BLaER1 (cell line): ENCODE measurements around the gene ZSCAN20.

Experiments
- H3K27ac ChIP-seq: shearing (Covaris generic); formaldehyde crosslinking; 2 replicates; pipeline ENCODE4 v1.8.1; 2022
- H3K27me3 ChIP-seq: shearing (Covaris generic); formaldehyde crosslinking; 2 replicates; pipeline ENCODE4 v1.8.1; 2022
- H3K36me3 ChIP-seq: shearing (Covaris generic); formaldehyde crosslinking; 2 replicates; pipeline ENCODE4 v1.8.1; 2022
- H3K4me1 ChIP-seq: shearing (Covaris generic); formaldehyde crosslinking; 2 replicates; pipeline ENCODE4 v1.8.1; 2022
- H3K4me2 ChIP-seq: shearing (Covaris generic); formaldehyde crosslinking; 2 replicates; pipeline ENCODE4 v1.8.1; 2022
- H3K4me3 ChIP-seq: shearing (Covaris generic); formaldehyde crosslinking; 2 replicates; pipeline ENCODE4 v1.8.1; 2022
- H3K9ac ChIP-seq: shearing (Covaris generic); formaldehyde crosslinking; 2 replicates; pipeline ENCODE4 v1.8.1; 2022
- H3K9me3 ChIP-seq: shearing (Covaris generic); formaldehyde crosslinking; 2 replicates; pipeline ENCODE4 v1.8.1; 2022
- H4K20me1 ChIP-seq: shearing (Covaris generic); formaldehyde crosslinking; 2 replicates; pipeline ENCODE4 v1.8.1; 2022
- Cebpa-rat ChIP-seq: shearing (Covaris generic); IDR thresholded peaks from 2 replicates; pipeline ENCODE4 v1.8.1; 2022

ZSCAN20 gene

GRCh38 chr1:33472269-33472980, at the start of gene ZSCAN20:
ZSCAN20 (plus strand) TSS chr1:33472645; CDS start chr1:33479289, 6,644 bp downstream.
- no peaks in the 10 kb centered on the region for H4K20me1 ChIP-seq
- H3K36me3 ChIP-seq, result no peaks in the 10 kb centered on the region
- H3K4me2 ChIP-seq, result peak within 1 kb of the TSS; percentile 79
- peak within 1 kb of the TSS; percentile 71 for H3K4me3 ChIP-seq
- TF ChIP-seq Cebpa-rat, result no peak
- peak within 1 kb of the TSS; percentile 72 for H3K27ac ChIP-seq
- H3K9ac ChIP-seq, result peak within 1 kb of the TSS; percentile 74
- no peaks in the 10 kb centered on the region for H3K27me3 ChIP-seq
- no peaks in the 10 kb centered on the region for H3K9me3 ChIP-seq
- H3K4me1 ChIP-seq, result peaks cover 57% of the 10 kb centered on the region

GRCh38 chr1:33424205-33424604, 48.2 kb upstream of the ZSCAN20 start:
- Histone ChIP-seq H3K4me1 (peaks cover 21% of the 10 kb centered on the region), H4K20me1 (peaks cover 7% of the 10 kb centered on the region; the same call in 1 of the 2 replicates), H3K9me3 (no peaks in the 10 kb centered on the region), H3K27me3 (peaks cover 8% of the 10 kb centered on the region), H3K9ac (no peak overlapping the region), H3K36me3 (no peaks in the 10 kb centered on the region), H3K4me2 (no peak overlapping the region), H3K4me3 (no peak overlapping the region), H3K27ac (no peak overlapping the region)
- TF ChIP-seq Cebpa-rat, result no peak

- Histone ChIP-seq H3K9ac (no peak overlapping the region), H3K4me1 (peaks cover 25% of the 10 kb centered on the region), H3K36me3 (no peaks in the 10 kb centered on the region), H3K4me3 (no peak overlapping the region), H3K9me3 (no peaks in the 10 kb centered on the region), H3K27ac (no peak overlapping the region), H3K4me2 (no peak overlapping the region), H4K20me1 (peaks cover 11% of the 10 kb centered on the region; the same call in 1 of the 2 replicates), H3K27me3 (peaks cover 12% of the 10 kb centered on the region)
- TF ChIP-seq Cebpa-rat, result no peak
Observed at GRCh38 chr1:33424610-33425009, 47.8 kb upstream of the ZSCAN20 start.

DNA sequence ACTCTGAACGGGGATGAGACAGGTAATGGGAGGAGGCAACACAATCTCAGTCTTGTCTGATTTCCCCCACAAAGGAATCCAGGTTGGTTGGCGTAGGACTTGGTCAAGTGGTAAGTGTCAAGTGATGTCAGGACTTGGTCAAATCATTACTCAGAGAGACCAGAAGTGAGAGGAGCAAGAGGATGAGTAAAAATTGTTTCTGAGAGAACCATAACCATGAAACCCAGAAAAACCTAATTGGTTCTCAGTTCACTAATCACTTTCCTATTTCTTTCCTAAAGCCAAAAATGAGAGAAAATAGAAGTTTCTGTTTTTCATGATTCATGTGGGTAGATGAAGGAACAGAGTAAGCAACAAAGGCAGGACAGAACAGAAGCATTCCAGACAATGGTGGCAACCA, 46.5 kb upstream of the ZSCAN20 start:
- TF ChIP-seq Cebpa-rat, result no peak
- Histone ChIP-seq H3K4me1 (peaks cover 29% of the 10 kb centered on the region), H3K4me2 (no peak overlapping the region), H3K4me3 (no peak overlapping the region), H3K27ac (no peak overlapping the region), H3K27me3 (peaks cover 24% of the 10 kb centered on the region), H3K9ac (no peak overlapping the region), H3K36me3 (no peaks in the 10 kb centered on the region), H4K20me1 (peaks cover 19% of the 10 kb centered on the region; the same call in 1 of the 2 replicates), H3K9me3 (no peaks in the 10 kb centered on the region)

GRCh38 chr1:33426916-33427315, 45.5 kb upstream of the ZSCAN20 start:
- no peak for TF ChIP-seq Cebpa-rat
- Histone ChIP-seq H3K4me2 (no peak overlapping the region), H3K36me3 (no peaks in the 10 kb centered on the region), H3K9me3 (no peaks in the 10 kb centered on the region), H3K4me1 (peaks cover 30% of the 10 kb centered on the region), H4K20me1 (peaks cover 19% of the 10 kb centered on the region; the same call in 1 of the 2 replicates), H3K9ac (no peak overlapping the region), H3K27ac (no peak overlapping the region), H3K4me3 (no peak overlapping the region), H3K27me3 (peaks cover 24% of the 10 kb centered on the region)

GRCh38 chr1:33428661-33429060, 43.8 kb upstream of the ZSCAN20 start:
- Histone ChIP-seq H3K4me1 (peaks cover 34% of the 10 kb centered on the region), H3K9ac (no peak overlapping the region), H3K4me2 (peak overlapping the region; percentile 97), H4K20me1 (peaks cover 19% of the 10 kb centered on the region; the same call in 1 of the 2 replicates), H3K4me3 (no peak overlapping the region), H3K36me3 (no peaks in the 10 kb centered on the region), H3K27me3 (peaks cover 24% of the 10 kb centered on the region), H3K9me3 (no peaks in the 10 kb centered on the region), H3K27ac (no peak overlapping the region)
- no peak for TF ChIP-seq Cebpa-rat

- peaks cover 19% of the 10 kb centered on the region; the same call in 1 of the 2 replicates for H4K20me1 ChIP-seq
- H3K27me3 ChIP-seq, result peaks cover 24% of the 10 kb centered on the region
- TF ChIP-seq Cebpa-rat, result no peak
- H3K9me3 ChIP-seq, result no peaks in the 10 kb centered on the region
- H3K27ac ChIP-seq, result no peak overlapping the region
- H3K36me3 ChIP-seq, result no peaks in the 10 kb centered on the region
- peak overlapping the region; percentile 97 for H3K4me2 ChIP-seq
- H3K4me1 ChIP-seq, result peaks cover 37% of the 10 kb centered on the region
- no peak overlapping the region for H3K4me3 ChIP-seq
- H3K9ac ChIP-seq, result no peak overlapping the region
Observed at GRCh38 chr1:33429332-33429731, 43.1 kb upstream of the ZSCAN20 start.

DNA sequence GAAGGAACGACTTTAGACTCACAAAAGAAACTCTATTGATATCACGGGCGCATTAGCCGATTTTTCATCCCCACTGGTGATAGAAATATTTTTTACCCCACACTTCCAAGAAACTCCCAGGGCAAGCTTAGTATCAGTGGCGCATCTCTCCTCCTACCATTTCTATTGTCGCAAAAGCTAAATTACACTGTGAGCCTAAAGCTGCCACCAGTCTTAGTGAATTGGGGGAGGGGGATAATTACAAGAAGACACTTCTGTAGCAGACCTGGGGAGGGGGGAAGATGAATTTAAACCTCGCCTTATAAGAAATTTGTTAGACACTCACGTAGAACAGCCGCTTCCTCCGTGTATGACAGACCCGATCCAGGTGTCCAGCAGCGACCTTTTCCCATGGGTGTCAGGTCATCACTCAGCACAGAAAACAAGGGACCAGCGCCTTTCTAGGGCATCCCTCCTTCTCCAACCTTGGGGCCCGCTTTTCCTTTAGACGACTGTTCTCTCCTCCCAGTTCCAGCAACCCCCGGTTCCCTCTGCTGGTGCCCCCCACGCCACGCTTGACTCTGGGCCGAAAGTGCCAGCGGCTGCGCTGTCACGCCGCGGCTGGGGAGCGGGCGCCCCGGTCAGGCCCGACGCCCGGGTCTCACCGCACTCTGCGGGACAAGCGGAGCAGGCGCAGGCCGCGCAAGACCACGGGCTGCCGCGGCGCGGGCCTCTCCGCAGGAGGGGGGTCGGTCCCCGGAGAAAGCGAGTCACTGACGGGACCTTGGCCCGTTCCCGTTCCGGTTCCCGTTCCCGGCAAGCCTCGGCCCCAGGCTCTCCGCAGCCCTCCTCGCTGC, 42.4 kb upstream of the ZSCAN20 start:
- H3K4me1 ChIP-seq, result peaks cover 45% of the 10 kb centered on the region
- H3K9me3 ChIP-seq, result no peaks in the 10 kb centered on the region
- peak overlapping the region; percentile 70 for H3K9ac ChIP-seq
- peak overlapping the region; percentile 97 for H3K4me2 ChIP-seq
- H3K27ac ChIP-seq, result peak overlapping the region; percentile 48; the same call in 1 of the 2 replicates
- peaks cover 19% of the 10 kb centered on the region; the same call in 1 of the 2 replicates for H4K20me1 ChIP-seq
- no peak for TF ChIP-seq Cebpa-rat
- no peaks in the 10 kb centered on the region for H3K36me3 ChIP-seq
- peak overlapping the region; percentile 87 for H3K4me3 ChIP-seq
- H3K27me3 ChIP-seq, result peaks cover 24% of the 10 kb centered on the region

DNA sequence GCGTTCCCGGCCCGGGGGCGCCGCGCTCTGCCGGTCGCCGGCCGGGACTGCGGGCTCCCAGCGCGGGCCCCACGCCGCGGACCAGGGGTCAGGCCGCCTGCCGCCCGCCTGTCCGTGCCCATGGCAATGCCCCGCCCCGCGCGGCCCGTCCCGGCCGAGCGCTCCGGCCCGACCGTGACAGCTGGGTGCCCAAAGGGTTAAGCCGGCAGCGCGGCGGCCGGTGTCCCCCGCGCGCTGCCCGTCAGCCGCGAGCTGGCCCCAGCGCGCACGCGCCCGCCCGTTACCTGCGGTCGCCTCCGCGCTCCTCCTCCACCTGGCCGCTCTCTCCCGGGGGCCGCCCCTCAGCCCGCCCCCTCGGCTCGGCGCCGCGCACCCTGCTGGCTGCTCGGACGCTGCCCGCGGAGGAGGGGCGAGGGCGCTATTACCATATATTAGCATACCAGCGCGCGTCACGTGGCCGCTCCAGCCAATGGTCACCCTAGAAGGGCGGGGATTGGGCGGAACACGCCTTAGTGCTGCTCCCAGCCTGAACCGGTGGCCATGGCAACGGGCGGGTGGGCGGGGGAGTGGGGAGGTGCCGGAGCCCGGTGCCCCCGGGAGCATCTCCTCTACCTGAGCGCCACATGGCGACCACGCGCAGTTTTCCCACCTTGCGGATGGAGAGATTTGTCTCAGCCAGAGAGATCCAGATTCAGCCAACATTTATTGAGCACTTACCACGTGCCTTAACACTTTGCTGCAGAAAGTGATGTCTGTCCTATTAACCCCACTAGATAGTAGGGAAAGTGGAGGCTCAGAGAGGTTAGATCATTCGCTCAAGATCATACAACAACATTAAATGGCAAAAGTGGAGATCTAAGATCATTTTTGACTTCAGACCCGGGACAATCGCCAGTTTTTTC, 41.5 kb upstream of the ZSCAN20 start, which contains the start of gene PHC2:
Gene PHC2 (minus strand): TSS at position 404 of the 902 bp plus-strand sequence. CDS start 55,556 bp downstream, outside the sequence.
- H3K4me3 ChIP-seq, result peak within 1 kb of the TSS; percentile 87
- H3K27ac ChIP-seq, result peak within 1 kb of the TSS; percentile 48; the same call in 1 of the 2 replicates
- peak within 1 kb of the TSS; percentile 70 for H3K9ac ChIP-seq
- H4K20me1 ChIP-seq, result peaks cover 19% of the 10 kb centered on the region; the same call in 1 of the 2 replicates
- H3K4me2 ChIP-seq, result peak within 1 kb of the TSS; percentile 97
- no peaks in the 10 kb centered on the region for H3K9me3 ChIP-seq
- TF ChIP-seq Cebpa-rat, result no peak
- peaks cover 24% of the 10 kb centered on the region for H3K27me3 ChIP-seq
- peaks cover 51% of the 10 kb centered on the region for H3K4me1 ChIP-seq
- no peaks in the 10 kb centered on the region for H3K36me3 ChIP-seq
